ENCODE measurements around the gene LITAF. TPM values are rescaled to one million over a fixed set of nuclear protein-coding genes. Genes with fewer than 3 reads are reported as not detected.

The LITAF gene
- polyA plus RNA-seq, 1 donor (not counting 4 experiments of a cell fraction or from before 2014, with no cell fraction given) = 85.4 TPM

DNA sequence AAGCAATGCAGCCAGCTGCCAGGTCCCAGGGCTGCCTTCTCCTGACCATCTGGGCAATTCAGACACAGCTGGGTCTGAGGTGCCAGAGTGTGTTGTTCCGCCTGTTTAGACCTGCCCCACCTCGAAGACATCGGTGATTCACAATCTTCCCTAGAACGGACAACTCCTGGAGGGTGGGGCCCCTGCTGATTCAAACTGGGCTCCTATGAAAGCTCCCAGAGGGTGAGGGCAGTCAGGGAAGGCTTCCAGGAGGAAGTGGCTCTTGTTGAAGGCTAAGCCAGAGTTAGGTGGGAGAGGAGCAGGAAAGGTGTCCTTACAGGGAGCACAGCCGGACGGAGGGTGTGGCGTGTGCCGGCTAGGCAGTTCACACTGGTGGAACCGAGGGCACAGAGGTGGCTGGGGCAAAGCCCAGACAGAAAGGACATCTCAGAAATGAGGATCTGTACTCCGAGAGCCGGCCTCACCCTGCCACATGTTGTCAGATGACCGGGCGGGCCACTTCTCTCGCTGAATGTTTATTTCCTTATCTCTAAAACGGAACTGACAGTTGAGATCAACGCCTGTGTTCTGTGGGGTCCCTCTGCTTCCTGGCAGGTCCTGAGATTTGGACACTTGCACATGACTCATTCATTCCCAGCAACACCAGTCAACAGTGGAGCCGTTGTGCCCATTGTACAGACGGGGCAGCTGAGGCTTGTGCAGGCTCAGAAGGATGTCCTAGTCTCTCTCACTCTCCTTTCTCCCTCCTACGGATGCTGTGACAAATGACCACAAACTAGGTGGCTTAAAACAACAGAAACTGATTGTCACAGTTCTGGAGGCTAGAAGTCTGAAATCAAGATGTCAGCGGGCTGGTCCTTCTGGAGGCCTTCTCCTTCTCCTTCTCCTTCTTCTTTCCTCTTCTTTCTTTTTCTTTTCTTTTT, 26.9 kb upstream of the LITAF start:
- H3K4me3 ChIP-seq (ENCODE audit: control insufficient read depth in 2 of 3, extremely low read depth in 1 of 3, insufficient read depth in 2 of 3, low read depth in 1 of 3, low read length in 3 of 3) = no peak overlapping the region
- peaks cover 25% of the 10 kb centered on the region for H3K4me1 ChIP-seq (ENCODE audit: control insufficient read depth, extremely low read depth, insufficient read depth, low read length)
- no peaks in the 10 kb centered on the region for H3K9me1 ChIP-seq (ENCODE audit: control insufficient read depth, extremely low read depth, insufficient read depth, low read length)
- H3K9ac ChIP-seq (ENCODE audit: control insufficient read depth, extremely low read depth, insufficient read depth, low read length) = no peak overlapping the region
- H3K4me2 ChIP-seq (ENCODE audit: control insufficient read depth, extremely low read depth, insufficient read depth, low read depth, low read length) = peak overlapping the region; percentile 64
- no peaks in the 10 kb centered on the region for H3K79me2 ChIP-seq (ENCODE audit: control insufficient read depth, insufficient read depth, low read length)
- no peaks in the 10 kb centered on the region for H3K36me3 ChIP-seq (ENCODE audit: control insufficient read depth in 2 of 2, extremely low read depth in 1 of 2, insufficient read depth in 2 of 2, low read length in 2 of 2)
- TF ChIP-seq, protein P1, sequence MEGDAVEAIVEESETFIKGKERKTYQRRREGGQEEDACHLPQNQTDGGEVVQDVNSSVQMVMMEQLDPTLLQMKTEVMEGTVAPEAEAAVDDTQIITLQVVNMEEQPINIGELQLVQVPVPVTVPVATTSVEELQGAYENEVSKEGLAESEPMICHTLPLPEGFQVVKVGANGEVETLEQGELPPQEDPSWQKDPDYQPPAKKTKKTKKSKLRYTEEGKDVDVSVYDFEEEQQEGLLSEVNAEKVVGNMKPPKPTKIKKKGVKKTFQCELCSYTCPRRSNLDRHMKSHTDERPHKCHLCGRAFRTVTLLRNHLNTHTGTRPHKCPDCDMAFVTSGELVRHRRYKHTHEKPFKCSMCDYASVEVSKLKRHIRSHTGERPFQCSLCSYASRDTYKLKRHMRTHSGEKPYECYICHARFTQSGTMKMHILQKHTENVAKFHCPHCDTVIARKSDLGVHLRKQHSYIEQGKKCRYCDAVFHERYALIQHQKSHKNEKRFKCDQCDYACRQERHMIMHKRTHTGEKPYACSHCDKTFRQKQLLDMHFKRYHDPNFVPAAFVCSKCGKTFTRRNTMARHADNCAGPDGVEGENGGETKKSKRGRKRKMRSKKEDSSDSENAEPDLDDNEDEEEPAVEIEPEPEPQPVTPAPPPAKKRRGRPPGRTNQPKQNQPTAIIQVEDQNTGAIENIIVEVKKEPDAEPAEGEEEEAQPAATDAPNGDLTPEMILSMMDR (optimal IDR thresholded peaks at IDR 0.05 in 1 of 3, IDR thresholded peaks at IDR 0.05 in 1 of 3, conservative IDR thresholded peaks at IDR 0.05 in 1 of 3; ENCODE audit: extremely low read depth in 1 of 3, insufficient read depth in 2 of 3, low read length in 3 of 3) = no peak
- TF ChIP-seq EZH2 (IDR thresholded peaks at IDR 0.05; ENCODE audit: low read length) = no peak
- peak; percentile 75 for DNase-seq (ENCODE audit: low read depth, low spot score)
- peak overlapping the region; percentile 30 for H2AFZ ChIP-seq (ENCODE audit: control insufficient read depth, low read length)
- peak; percentile 72 for FAIRE-seq
- no peaks in the 10 kb centered on the region for H3K9me3 ChIP-seq (ENCODE audit: control insufficient read depth, low read depth, low read length)
- no peaks in the 10 kb centered on the region for H3K27me3 ChIP-seq (ENCODE audit: control insufficient read depth, extremely low read depth, insufficient read depth, low read length)
- no peaks in the 10 kb centered on the region for H4K20me1 ChIP-seq (ENCODE audit: control insufficient read depth, extremely low read depth, insufficient read depth, low read length)
- H3K27ac ChIP-seq (ENCODE audit: control insufficient read depth, insufficient read depth, low read length) = peak overlapping the region; percentile 61
- dilution Hi-C loops (cut with MboI; ENCODE audit: extremely low pct_ligation_motif_present, low sequenced_read_pairs) = no loop called here

DNA sequence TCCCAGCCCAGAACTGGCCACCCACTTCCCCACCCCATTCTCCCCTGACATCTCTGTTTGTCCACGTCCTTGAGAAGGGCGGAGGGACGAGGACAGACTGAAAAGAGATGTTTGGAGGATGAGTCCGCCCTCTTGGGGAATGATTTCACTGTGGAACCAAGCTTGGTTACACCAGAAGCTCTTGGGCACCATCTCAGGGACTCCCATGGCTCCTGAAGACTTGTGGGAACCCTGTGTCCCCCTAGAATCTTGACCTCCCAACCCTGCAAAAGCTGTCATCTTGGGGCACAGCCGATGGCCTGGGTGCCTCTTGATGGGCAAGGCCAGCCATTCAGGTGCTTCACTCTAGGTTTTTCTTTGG, 25.9 kb upstream of the LITAF start:
- no peaks in the 10 kb centered on the region for H3K9me3 ChIP-seq (ENCODE audit: control insufficient read depth, low read depth, low read length)
- dilution Hi-C loops (cut with MboI; ENCODE audit: extremely low pct_ligation_motif_present, low sequenced_read_pairs) = no loop called here
- H3K27ac ChIP-seq (ENCODE audit: control insufficient read depth, insufficient read depth, low read length) = peak overlapping the region; percentile 61
- H3K9ac ChIP-seq (ENCODE audit: control insufficient read depth, extremely low read depth, insufficient read depth, low read length) = no peak overlapping the region
- no peaks in the 10 kb centered on the region for H3K79me2 ChIP-seq (ENCODE audit: control insufficient read depth, insufficient read depth, low read length)
- DNase-seq (ENCODE audit: low read depth, low spot score) = no peak
- no peaks in the 10 kb centered on the region for H3K27me3 ChIP-seq (ENCODE audit: control insufficient read depth, extremely low read depth, insufficient read depth, low read length)
- no peak for FAIRE-seq
- H3K36me3 ChIP-seq (ENCODE audit: control insufficient read depth in 2 of 2, extremely low read depth in 1 of 2, insufficient read depth in 2 of 2, low read length in 2 of 2) = no peaks in the 10 kb centered on the region
- no peaks in the 10 kb centered on the region for H4K20me1 ChIP-seq (ENCODE audit: control insufficient read depth, extremely low read depth, insufficient read depth, low read length)
- peaks cover 35% of the 10 kb centered on the region for H3K4me1 ChIP-seq (ENCODE audit: control insufficient read depth, extremely low read depth, insufficient read depth, low read length)
- no peaks in the 10 kb centered on the region for H3K9me1 ChIP-seq (ENCODE audit: control insufficient read depth, extremely low read depth, insufficient read depth, low read length)
- TF ChIP-seq EZH2 (IDR thresholded peaks at IDR 0.05; ENCODE audit: low read length) = no peak
- TF ChIP-seq, protein P1 (optimal IDR thresholded peaks at IDR 0.05 in 1 of 3, IDR thresholded peaks at IDR 0.05 in 1 of 3, conservative IDR thresholded peaks at IDR 0.05 in 1 of 3; ENCODE audit: extremely low read depth in 1 of 3, insufficient read depth in 2 of 3, low read length in 3 of 3) = no peak
- no peak overlapping the region for H3K4me3 ChIP-seq (ENCODE audit: control insufficient read depth in 2 of 3, extremely low read depth in 1 of 3, insufficient read depth in 2 of 3, low read depth in 1 of 3, low read length in 3 of 3)
- H3K4me2 ChIP-seq (ENCODE audit: control insufficient read depth, extremely low read depth, insufficient read depth, low read depth, low read length) = peak overlapping the region; percentile 64
- no peak overlapping the region for H2AFZ ChIP-seq (ENCODE audit: control insufficient read depth, low read length)

Data from keratinocyte (primary cell).